ENCODE measurements around the gene NABP2.

GRCh38 chr12:56213878-56214277 lies 10.3 kb upstream of the NABP2 start:
- TF ChIP-seq CTCF (IDR thresholded peaks at IDR 0.05), result no peak
- TF ChIP-seq POLR2A (IDR thresholded peaks at IDR 0.05), result no peak
- no peak for TF ChIP-seq EP300 (IDR thresholded peaks at IDR 0.05)

All from ovary (tissue), 3 donors.